PFSK-1 (cell line): Measurements from ENCODE around the gene RIMS4.

ENCODE experiments used
- FOXP2 ChIP-seq: optimal IDR thresholded peaks from 2 replicates; pipeline ENCODE3; 2011; ENCODE audit warnings: borderline replicate concordance, control low read depth, inconsistent platforms; ENCODE audit not compliant: insufficient read depth; ENCODE audit errors: extremely low read length, extremely low read depth
- POLR2AphosphoS5 ChIP-seq: IDR thresholded peaks from 2 replicates; pipeline ENCODE4 v1.6.1; 2012; ENCODE audit warnings: low read depth, mild to moderate bottlenecking, control low read depth, low read length, moderate library complexity
- REST ChIP-seq, 2 experiments: IDR thresholded peaks; 2 replicates each; pipeline versions ENCODE4 v1.6.1 to v1.8.0; 2011 to 2012; ENCODE audit warnings: low read depth in 2 of 2, low read length in 2 of 2, control low read depth in 1 of 2, inconsistent platforms in 1 of 2, mild to moderate bottlenecking in 1 of 2, moderate library complexity in 1 of 2; ENCODE audit not compliant: insufficient read depth in 1 of 2
- SIN3A ChIP-seq: IDR thresholded peaks from 2 replicates; pipeline ENCODE4 v1.6.1; 2012; ENCODE audit warnings: mild to moderate bottlenecking, low read length, moderate library complexity, borderline replicate concordance; ENCODE audit not compliant: insufficient read depth
- TAF1 ChIP-seq: IDR thresholded peaks from 2 replicates; pipeline ENCODE4 v1.6.1; 2012; ENCODE audit warnings: low read length, control low read depth, borderline replicate concordance; ENCODE audit not compliant: insufficient read depth

RIMS4 gene

GRCh38 chr20:44805335-44805978 is 4.9 kb downstream of the RIMS4 start:
- TF ChIP-seq SIN3A (no peak), REST (IDR thresholded peaks at IDR 0.05; ENCODE audit: insufficient read depth in 1 of 2, low read depth in 2 of 2, low read length in 2 of 2) (no peak), TAF1 (no peak), FOXP2 (no peak), POLR2AphosphoS5 (no peak)

GRCh38 chr20:44803383-44803941 is 6.9 kb downstream of the RIMS4 start:
- TF ChIP-seq POLR2AphosphoS5 (no peak), REST (IDR thresholded peaks at IDR 0.05; ENCODE audit: insufficient read depth in 1 of 2, low read depth in 2 of 2, low read length in 2 of 2) (peak in 1 of 2 experiments; percentile 79; a peak in 2 of 4 replicates)

GRCh38 chr20:44802702-44803101 is 7.6 kb downstream of the RIMS4 start:
- TF ChIP-seq TAF1 (no peak), REST (IDR thresholded peaks at IDR 0.05; ENCODE audit: insufficient read depth in 1 of 2, low read depth in 2 of 2, low read length in 2 of 2) (no peak), FOXP2 (no peak), POLR2AphosphoS5 (no peak), SIN3A (no peak)

GRCh38 chr20:44800391-44801046 is 9.8 kb downstream of the RIMS4 start:
- TF ChIP-seq TAF1 (no peak), POLR2AphosphoS5 (no peak), SIN3A (no peak), REST (IDR thresholded peaks at IDR 0.05; ENCODE audit: insufficient read depth in 1 of 2, low read depth in 2 of 2, low read length in 2 of 2) (no peak), FOXP2 (no peak)

GRCh38 chr20:44799691-44800090 is 10.7 kb downstream of the RIMS4 start:
- TF ChIP-seq SIN3A: no peak
- TF ChIP-seq POLR2AphosphoS5: no peak
- no peak for TF ChIP-seq REST (IDR thresholded peaks at IDR 0.05; ENCODE audit: insufficient read depth in 1 of 2, low read depth in 2 of 2, low read length in 2 of 2)
- TF ChIP-seq FOXP2: no peak
- no peak for TF ChIP-seq TAF1
